Fibroblast of pulmonary artery (primary cell): ENCODE results near the gene LARP4.
"Not testable (repeated sequence)": the region's sequence is repeated elsewhere in the genome, so short reads cannot be mapped to it uniquely, and the experiment has no call there.

Experiments
- DNase-seq: peaks from one replicate; pipeline ENCODE4 v3.0.0-alpha.2; 2010; ENCODE audit warnings: low read depth
- H3K4me3 ChIP-seq: replicated peaks from 2 replicates; pipeline ENCODE4 v1.5.1; 2011; ENCODE audit warnings: low read depth, mild to moderate bottlenecking, control low read depth, low read length, moderate library complexity
- TF ChIP-seq, protein P1 (sequence below): IDR thresholded peaks from 2 replicates; pipeline ENCODE4 v1.5.1; 2011; ENCODE audit warnings: mild to moderate bottlenecking, control low read depth, low read length, inconsistent platforms; ENCODE audit errors: missing control alignments

LARP4 gene

DNA sequence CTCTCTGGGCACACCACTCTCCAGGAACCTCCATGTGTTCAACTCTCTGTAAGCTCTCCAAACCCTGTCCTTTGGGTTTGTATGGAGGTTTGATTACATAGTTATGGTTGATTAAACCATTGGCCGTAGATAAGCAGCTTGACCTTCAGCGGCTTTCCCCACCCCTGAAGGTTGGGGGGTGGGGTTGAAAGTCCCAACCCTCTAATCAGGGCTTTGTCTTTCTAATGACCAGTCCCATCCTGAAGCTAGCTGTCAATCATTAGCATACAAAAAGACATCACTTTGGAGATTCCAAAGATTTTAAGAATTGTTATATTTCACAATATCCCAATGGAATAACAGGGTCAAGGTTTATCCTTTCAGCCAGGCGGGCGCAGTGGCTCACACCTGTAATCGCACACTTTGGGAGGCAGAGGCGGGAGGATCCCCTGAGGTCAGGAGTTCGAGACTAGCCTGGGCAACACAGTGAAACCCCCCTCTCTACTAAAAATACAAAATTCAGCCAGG is 12.7 kb upstream of the LARP4 start:
- DNase-seq = no peak
- no peak overlapping the region for H3K4me3 ChIP-seq
- TF ChIP-seq, protein P1, sequence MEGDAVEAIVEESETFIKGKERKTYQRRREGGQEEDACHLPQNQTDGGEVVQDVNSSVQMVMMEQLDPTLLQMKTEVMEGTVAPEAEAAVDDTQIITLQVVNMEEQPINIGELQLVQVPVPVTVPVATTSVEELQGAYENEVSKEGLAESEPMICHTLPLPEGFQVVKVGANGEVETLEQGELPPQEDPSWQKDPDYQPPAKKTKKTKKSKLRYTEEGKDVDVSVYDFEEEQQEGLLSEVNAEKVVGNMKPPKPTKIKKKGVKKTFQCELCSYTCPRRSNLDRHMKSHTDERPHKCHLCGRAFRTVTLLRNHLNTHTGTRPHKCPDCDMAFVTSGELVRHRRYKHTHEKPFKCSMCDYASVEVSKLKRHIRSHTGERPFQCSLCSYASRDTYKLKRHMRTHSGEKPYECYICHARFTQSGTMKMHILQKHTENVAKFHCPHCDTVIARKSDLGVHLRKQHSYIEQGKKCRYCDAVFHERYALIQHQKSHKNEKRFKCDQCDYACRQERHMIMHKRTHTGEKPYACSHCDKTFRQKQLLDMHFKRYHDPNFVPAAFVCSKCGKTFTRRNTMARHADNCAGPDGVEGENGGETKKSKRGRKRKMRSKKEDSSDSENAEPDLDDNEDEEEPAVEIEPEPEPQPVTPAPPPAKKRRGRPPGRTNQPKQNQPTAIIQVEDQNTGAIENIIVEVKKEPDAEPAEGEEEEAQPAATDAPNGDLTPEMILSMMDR = no peak

DNA sequence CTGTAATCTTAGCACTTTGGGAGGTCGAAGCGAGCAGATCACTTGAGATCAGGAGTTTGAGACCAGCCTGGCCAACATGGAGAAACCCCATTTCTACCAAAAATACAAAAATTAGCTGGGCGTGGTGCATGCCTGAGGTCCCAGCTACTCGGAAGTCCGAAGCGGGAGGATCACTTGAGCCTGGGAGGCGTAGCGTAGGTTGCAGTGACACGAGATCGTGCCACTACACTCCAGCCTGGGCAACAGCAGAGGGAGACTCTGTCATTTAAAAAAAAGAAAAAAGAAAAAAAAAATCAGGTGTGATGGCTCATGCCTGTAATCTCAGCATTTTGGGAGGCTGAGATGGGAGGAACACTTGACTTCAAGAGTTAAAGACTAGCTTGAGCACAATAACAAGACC is 11.9 kb upstream of the LARP4 start:
- DNase-seq, H3K4me3 ChIP-seq: not testable (repeated sequence)

DNA sequence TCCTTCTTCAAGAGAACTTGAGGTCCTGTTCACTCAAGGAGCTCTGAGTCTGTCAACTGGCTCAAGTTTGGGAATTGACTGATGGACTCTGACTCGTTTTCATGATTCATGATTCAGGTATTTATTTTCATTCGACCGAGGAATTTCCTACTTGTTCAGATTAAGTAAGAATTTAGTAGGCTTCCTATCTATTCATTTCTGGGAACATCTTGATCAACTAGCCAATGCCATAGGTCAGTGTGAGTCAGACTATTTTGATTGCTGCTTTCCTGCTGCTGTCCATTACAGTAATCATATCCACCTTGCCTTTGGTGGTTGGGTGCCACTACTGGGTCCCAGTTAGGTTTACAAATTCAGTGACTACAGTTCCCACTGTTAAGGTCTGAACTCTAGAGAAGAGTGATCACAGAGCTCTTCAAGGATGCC is 10.4 kb upstream of the LARP4 start:
- DNase-seq = peak; percentile 88
- TF ChIP-seq, protein P1 = no peak
- no peak overlapping the region for H3K4me3 ChIP-seq

DNA sequence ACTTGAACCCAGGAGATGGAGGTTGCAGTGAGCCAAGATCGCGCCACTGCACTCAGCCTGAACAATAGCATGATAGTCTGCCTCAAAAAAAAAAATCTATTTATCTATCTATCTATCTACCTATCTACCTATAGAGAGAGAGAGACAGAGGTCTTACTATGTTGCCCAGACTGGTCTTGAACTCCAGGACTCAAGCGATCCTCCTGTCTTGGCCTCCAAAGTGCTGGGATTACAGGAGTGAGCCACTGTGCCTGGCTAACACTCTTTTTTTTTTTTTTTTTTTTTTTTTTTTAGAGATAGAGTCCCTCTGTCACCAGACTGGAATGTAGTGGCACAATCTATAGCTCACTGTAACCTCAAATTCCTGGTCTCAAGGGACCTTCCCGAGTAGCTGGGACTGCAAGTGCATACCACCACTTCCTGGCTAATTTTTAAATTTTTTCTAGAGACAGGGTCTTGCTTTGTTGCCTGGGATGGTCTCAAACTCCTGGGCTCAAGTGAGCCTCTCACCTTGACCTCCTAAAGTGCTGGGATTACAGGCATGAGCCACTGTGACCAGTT is 6.1 kb upstream of the LARP4 start:
- DNase-seq = peak; percentile 38
- no peak overlapping the region for H3K4me3 ChIP-seq
- TF ChIP-seq, protein P1 = no peak

DNA sequence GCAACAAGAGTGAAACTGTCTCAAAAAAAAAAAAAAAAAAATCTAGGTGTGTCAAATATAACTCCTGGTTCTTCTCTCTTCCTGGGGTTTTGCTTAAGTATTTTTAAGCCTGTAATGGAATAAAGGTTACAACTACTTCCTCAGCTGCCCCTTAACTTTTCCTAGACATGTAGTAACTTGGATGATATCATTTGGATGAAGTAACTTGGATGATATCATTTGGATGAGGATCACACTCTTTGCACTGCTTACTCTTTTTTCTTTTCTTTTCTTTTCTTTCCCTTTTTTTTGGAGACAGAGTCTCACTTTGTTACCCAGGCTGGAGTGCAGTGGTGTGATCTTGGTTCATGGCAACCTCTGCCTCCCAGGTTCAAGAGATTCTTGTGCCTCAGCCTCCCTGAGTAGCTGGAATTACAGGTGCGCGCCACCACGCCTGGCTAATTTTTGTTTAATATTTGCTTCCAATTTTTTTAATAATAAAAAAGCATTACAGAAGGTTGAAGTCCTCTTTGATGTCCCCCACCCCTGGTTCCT is 3.5 kb upstream of the LARP4 start:
- H3K4me3 ChIP-seq = no peak overlapping the region
- peak; percentile 42 for DNase-seq
- TF ChIP-seq, protein P1 = no peak

DNA sequence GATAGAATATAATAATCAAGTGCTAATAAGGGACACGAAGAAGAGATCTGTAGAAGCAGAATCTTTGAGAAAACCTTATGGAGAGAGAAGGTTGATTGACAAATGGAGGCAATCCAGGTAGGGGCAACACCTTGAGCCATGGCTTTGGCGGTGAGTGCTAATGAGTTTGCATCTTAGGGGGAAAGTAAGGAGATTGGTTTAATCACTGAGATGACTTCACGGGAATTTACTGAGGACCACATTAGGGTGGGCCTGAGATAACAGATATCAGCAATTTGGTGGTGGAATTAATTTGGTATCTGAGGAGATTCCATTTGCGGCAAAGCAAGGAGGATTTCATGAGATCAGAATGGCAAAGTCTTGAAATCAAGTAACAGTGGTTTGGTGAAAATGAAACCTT is 1.8 kb upstream of the LARP4 start:
- DNase-seq = no peak
- TF ChIP-seq, protein P1 = no peak
- H3K4me3 ChIP-seq = no peak overlapping the region

DNA sequence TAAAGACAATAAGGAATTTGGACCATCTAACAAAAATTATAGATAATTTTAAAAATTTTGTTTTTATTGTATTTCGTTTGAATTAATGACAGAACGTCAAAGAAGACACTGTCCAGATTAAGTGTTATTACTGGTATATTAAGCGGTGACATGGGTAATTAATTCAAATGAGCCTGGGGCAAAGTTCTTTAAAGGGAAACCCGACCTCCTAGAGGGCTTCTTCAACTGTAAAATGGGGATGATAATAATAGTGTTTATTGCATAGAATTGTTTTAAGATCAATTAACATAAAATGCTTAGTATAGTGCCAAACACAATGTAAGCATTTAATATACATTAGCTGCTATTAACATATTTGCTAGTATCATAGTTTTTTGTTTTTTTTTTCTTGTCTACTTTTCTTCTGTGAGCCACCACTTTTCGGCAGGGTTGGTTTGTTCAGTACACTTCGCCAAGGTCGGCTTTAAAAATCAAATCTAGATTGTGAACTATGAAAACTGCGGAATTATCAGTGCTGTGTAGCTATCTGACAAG is 514 bp upstream of the LARP4 start:
- peak overlapping the region; percentile 97 for H3K4me3 ChIP-seq
- TF ChIP-seq, protein P1 = no peak
- no peak for DNase-seq
